ENCODE measurements around the gene KRTAP5-6. TPM values are rescaled to one million over a fixed set of nuclear protein-coding genes. Genes with fewer than 3 reads are reported as not detected.

The KRTAP5-6 gene
- total RNA-seq, 1 experiment from 2014 or later: not detected

DNA sequence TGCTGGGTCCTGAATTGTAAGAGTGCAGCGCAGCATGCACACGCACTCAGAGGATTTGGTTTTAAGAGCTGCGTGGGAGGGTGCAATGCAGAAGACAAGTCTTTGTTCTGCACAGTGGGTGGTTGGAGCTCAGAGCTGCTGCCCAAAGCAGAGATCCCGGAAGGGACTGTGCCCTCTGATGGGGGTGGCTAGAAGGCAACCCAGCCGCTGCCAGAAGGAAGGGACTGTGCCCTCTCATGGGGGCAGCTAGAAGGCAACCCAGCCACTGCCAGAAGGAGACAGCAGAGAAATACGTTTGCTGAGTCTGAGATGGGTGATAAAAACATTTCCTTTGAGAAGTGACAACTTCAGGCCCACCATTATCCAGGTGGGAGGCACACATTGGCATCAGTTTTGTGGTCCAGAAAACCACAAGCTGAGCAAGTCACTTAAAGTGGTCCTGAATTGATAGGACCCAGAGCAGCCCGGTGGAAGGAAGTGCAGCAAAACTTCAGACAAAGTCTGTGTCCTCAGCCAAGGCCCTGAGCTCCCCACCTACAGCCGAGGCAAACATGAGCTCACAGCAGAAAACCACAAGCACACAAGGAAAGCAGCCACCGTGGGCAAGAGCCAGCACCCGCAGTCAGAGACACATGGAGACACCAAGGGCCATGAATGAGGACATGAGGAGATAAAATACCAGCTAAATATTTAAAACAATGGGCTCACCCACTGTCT, 4.3 kb downstream of the KRTAP5-6 start (continued):
- no peak for TF ChIP-seq YY1 (IDR thresholded peaks at IDR 0.05; ENCODE audit: extremely low read depth, insufficient replicate concordance, low read depth, low read length)
- TF ChIP-seq SP1 (IDR thresholded peaks at IDR 0.05; ENCODE audit: low read depth): no peak
- no peak for TF ChIP-seq CBX3 (IDR thresholded peaks at IDR 0.05; ENCODE audit: low read depth)

DNA sequence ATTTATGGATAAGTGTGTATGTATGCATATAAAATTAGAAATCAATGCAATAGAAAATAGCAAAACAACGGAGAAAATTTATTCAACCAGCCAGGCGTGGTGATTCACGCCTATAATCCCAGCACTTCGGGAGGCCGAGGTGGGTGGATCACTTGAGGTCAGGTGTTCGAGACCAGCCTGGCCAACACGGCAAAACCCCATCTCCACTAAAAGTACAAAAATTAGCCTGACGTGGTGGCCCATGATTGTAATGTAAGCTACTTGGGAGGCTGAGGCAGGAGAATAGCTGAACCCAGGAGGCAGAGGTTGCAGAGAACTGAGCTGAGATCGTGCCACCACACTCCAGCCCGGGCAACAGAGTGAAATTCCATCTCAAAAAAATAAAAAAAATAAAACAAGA, 5.5 kb downstream of the KRTAP5-6 start:
- no peak overlapping the region for H2AFZ ChIP-seq (ENCODE audit: low read depth, low read length, poor library complexity, severe bottlenecking)
- ChIA-PET CTCF (interaction anchor here (2.1 kb wide), 1 partner anchor 131 kb away, joined by 7 read pairs; no protein-coding TSS in a partner anchor), POLR2A (no interaction called here), RAD21 (ENCODE audit: low non-redundant PET in 1 of 2, low total read pairs in 2 of 2, uncharacterized antibody in 2 of 2, unreplicated experiment in 2 of 2) (no interaction called here)
- no peak overlapping the region for H3K4me2 ChIP-seq (ENCODE audit: low read length)
- no peak overlapping the region for H3K9ac ChIP-seq (ENCODE audit: low read length)
- H3K4me3 ChIP-seq (replicated peaks in 1 of 2; ENCODE audit: low read depth in 1 of 2, low read length in 2 of 2): no peak overlapping the region
- DNase-seq (ENCODE audit: low read depth, low spot score) (no peak), ATAC-seq (no peak)
- no peaks in the 10 kb centered on the region for H3K79me2 ChIP-seq (ENCODE audit: insufficient read depth, low read length)
- intact Hi-C loops (cut with micrococcal nuclease): no loop called here
- TF ChIP-seq ZFX (IDR thresholded peaks at IDR 0.05): no peak
- no peak for TF ChIP-seq RAD21 (IDR thresholded peaks at IDR 0.05; ENCODE audit: low read depth)
- no peak for TF ChIP-seq EGR1 (IDR thresholded peaks at IDR 0.05; ENCODE audit: low read depth)
- TF ChIP-seq ELF1 (IDR thresholded peaks at IDR 0.05; ENCODE audit: borderline replicate concordance, low read depth): no peak
- TF ChIP-seq, protein P1, sequence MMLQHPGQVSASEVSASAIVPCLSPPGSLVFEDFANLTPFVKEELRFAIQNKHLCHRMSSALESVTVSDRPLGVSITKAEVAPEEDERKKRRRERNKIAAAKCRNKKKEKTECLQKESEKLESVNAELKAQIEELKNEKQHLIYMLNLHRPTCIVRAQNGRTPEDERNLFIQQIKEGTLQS (IDR thresholded peaks at IDR 0.05): no peak
- TF ChIP-seq, protein P2, sequence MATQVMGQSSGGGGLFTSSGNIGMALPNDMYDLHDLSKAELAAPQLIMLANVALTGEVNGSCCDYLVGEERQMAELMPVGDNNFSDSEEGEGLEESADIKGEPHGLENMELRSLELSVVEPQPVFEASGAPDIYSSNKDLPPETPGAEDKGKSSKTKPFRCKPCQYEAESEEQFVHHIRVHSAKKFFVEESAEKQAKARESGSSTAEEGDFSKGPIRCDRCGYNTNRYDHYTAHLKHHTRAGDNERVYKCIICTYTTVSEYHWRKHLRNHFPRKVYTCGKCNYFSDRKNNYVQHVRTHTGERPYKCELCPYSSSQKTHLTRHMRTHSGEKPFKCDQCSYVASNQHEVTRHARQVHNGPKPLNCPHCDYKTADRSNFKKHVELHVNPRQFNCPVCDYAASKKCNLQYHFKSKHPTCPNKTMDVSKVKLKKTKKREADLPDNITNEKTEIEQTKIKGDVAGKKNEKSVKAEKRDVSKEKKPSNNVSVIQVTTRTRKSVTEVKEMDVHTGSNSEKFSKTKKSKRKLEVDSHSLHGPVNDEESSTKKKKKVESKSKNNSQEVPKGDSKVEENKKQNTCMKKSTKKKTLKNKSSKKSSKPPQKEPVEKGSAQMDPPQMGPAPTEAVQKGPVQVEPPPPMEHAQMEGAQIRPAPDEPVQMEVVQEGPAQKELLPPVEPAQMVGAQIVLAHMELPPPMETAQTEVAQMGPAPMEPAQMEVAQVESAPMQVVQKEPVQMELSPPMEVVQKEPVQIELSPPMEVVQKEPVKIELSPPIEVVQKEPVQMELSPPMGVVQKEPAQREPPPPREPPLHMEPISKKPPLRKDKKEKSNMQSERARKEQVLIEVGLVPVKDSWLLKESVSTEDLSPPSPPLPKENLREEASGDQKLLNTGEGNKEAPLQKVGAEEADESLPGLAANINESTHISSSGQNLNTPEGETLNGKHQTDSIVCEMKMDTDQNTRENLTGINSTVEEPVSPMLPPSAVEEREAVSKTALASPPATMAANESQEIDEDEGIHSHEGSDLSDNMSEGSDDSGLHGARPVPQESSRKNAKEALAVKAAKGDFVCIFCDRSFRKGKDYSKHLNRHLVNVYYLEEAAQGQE (IDR thresholded peaks at IDR 0.05; ENCODE audit: low read depth): no peak
- TF ChIP-seq EZH2phosphoT487 (IDR thresholded peaks at IDR 0.05; ENCODE audit: borderline replicate concordance): no peak
- TF ChIP-seq EZH2 (IDR thresholded peaks at IDR 0.05): no peak
- no peak for TF ChIP-seq ZNF274 (IDR thresholded peaks at IDR 0.05; ENCODE audit: low read depth, low read length)
- TF ChIP-seq, protein P3, sequence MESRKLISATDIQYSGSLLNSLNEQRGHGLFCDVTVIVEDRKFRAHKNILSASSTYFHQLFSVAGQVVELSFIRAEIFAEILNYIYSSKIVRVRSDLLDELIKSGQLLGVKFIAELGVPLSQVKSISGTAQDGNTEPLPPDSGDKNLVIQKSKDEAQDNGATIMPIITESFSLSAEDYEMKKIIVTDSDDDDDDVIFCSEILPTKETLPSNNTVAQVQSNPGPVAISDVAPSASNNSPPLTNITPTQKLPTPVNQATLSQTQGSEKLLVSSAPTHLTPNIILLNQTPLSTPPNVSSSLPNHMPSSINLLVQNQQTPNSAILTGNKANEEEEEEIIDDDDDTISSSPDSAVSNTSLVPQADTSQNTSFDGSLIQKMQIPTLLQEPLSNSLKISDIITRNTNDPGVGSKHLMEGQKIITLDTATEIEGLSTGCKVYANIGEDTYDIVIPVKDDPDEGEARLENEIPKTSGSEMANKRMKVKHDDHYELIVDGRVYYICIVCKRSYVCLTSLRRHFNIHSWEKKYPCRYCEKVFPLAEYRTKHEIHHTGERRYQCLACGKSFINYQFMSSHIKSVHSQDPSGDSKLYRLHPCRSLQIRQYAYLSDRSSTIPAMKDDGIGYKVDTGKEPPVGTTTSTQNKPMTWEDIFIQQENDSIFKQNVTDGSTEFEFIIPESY (IDR thresholded peaks at IDR 0.05; ENCODE audit: extremely low read depth, insufficient replicate concordance, low read length): no peak
- no peak for TF ChIP-seq POLR2A (IDR thresholded peaks at IDR 0.05; ENCODE audit: borderline replicate concordance, extremely low read depth, insufficient read depth, insufficient read length)
- no peak overlapping the region for H3K27ac ChIP-seq (ENCODE audit: low read depth, low read length)
- H3K27me3 ChIP-seq (ENCODE audit: insufficient read depth, low read length): no peaks in the 10 kb centered on the region
- no peaks in the 10 kb centered on the region for H3K4me1 ChIP-seq (ENCODE audit: control insufficient read depth in 1 of 2, insufficient read depth in 2 of 2, low read length in 2 of 2)
- no peaks in the 10 kb centered on the region for H3K36me3 ChIP-seq (ENCODE audit: control insufficient read depth in 1 of 2, insufficient read depth in 2 of 2, low read length in 2 of 2)
- no peaks in the 10 kb centered on the region for H3K9me2 ChIP-seq (ENCODE audit: insufficient read depth)
- BruUV-seq (replicated peaks): no TSS peak
- H3K9me3 ChIP-seq (ENCODE audit: control insufficient read depth in 1 of 2, insufficient read depth in 1 of 2, low read depth in 1 of 2, low read length in 2 of 2): no peaks in the 10 kb centered on the region
- H4K20me1 ChIP-seq (ENCODE audit: insufficient read depth): no peaks in the 10 kb centered on the region
